Mucosa of stomach (tissue), 1 donor: ENCODE results near the gene MMRN2.

ENCODE experiments used
- H3K27me3 ChIP-seq: one replicate; pipeline ENCODE4 v1.7.0; 2013; ENCODE audit warnings: mild to moderate bottlenecking, low read length; ENCODE audit not compliant: control insufficient read depth, insufficient read depth
- H3K36me3 ChIP-seq: one replicate; pipeline ENCODE4 v1.7.0; 2013; ENCODE audit warnings: low read length; ENCODE audit not compliant: control insufficient read depth, insufficient read depth
- H3K4me1 ChIP-seq: one replicate; pipeline ENCODE4 v1.7.0; 2013; ENCODE audit warnings: mild to moderate bottlenecking, low read length; ENCODE audit not compliant: control insufficient read depth, insufficient read depth
- H3K4me3 ChIP-seq: one replicate; pipeline ENCODE4 v1.7.0; 2013; ENCODE audit warnings: low read length
- H3K9ac ChIP-seq: one replicate; pipeline ENCODE4 v1.7.0; 2013; ENCODE audit warnings: mild to moderate bottlenecking, low read length, moderate library complexity
- H3K9me3 ChIP-seq: one replicate; pipeline ENCODE4 v1.7.0; 2013; ENCODE audit warnings: mild to moderate bottlenecking, low read length, moderate library complexity; ENCODE audit not compliant: control insufficient read depth
- donor health status: Pancreatic carcinoma.

The MMRN2 gene

GRCh38 chr10:86968271-86968993 lies 11.0 kb upstream of the MMRN2 start, which contains the start of gene ADIRF:
Gene ADIRF, plus strand, starts transcription at chr10:86968482. Its CDS starts 63 bp downstream, at chr10:86968545.
- Histone ChIP-seq H3K9me3 (no peaks in the 10 kb centered on the region), H3K4me1 (peaks cover 59% of the 10 kb centered on the region), H3K9ac (peak within 1 kb of the TSS; percentile 57), H3K27me3 (peaks cover 30% of the 10 kb centered on the region), H3K36me3 (no peaks in the 10 kb centered on the region), H3K4me3 (no peak within 1 kb of the TSS)

- peaks cover 24% of the 10 kb centered on the region for H3K27me3 ChIP-seq
- H3K4me3 ChIP-seq: no peak overlapping the region
- H3K4me1 ChIP-seq: peaks cover 59% of the 10 kb centered on the region
- no peaks in the 10 kb centered on the region for H3K36me3 ChIP-seq
- no peaks in the 10 kb centered on the region for H3K9me3 ChIP-seq
- H3K9ac ChIP-seq: no peak overlapping the region
Measured at GRCh38 chr10:86967481-86967941, 10.1 kb upstream of the MMRN2 start.

DNA sequence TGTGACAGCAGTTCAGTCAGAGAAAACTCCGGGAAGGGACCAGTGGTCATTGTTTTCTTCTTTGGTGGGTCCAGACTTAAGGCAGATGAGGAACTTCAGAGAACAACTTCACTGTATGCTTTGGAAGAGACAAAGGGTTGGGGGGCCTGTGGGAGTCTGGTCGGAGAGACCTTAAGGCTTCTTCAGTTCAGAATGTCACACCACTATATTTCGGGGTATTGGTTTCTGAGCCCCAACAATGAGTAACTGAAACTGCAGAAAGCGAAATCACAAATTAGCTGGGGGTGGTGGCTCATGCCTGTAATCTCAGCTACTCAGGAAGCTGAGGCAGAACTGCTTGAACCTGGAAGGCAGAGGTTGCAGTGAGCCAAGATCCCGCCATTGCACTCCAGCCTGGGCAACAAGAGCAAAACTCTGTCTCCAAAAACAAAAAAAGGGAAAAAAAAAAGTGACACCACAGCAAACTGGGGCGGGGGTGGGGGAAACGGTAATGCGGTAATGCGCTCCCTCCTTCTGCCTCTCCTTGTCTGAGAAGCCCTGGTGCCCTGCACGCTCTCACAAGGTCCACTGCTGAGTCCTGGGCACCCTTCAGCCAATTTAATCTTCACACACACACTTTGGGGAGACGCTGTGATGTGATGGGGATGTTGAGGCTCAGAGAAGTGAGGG lies 8.7 kb upstream of the MMRN2 start:
- H3K9me3 ChIP-seq: no peaks in the 10 kb centered on the region
- H3K27me3 ChIP-seq: peaks cover 17% of the 10 kb centered on the region
- no peak overlapping the region for H3K9ac ChIP-seq
- H3K4me1 ChIP-seq: peaks cover 45% of the 10 kb centered on the region
- H3K4me3 ChIP-seq: no peak overlapping the region
- no peaks in the 10 kb centered on the region for H3K36me3 ChIP-seq

- peaks cover 18% of the 10 kb centered on the region for H3K27me3 ChIP-seq
- no peaks in the 10 kb centered on the region for H3K36me3 ChIP-seq
- H3K4me1 ChIP-seq: peaks cover 33% of the 10 kb centered on the region
- H3K4me3 ChIP-seq: no peak overlapping the region
- no peak overlapping the region for H3K9ac ChIP-seq
- H3K9me3 ChIP-seq: no peaks in the 10 kb centered on the region
Measured at GRCh38 chr10:86964847-86965190, 7.4 kb upstream of the MMRN2 start.

- Histone ChIP-seq H3K27me3 (peaks cover 15% of the 10 kb centered on the region), H3K9ac (no peak overlapping the region), H3K4me1 (peaks cover 31% of the 10 kb centered on the region), H3K4me3 (no peak overlapping the region), H3K36me3 (no peaks in the 10 kb centered on the region), H3K9me3 (no peaks in the 10 kb centered on the region)
Measured at GRCh38 chr10:86964061-86964846, 6.8 kb upstream of the MMRN2 start.

- no peak overlapping the region for H3K9ac ChIP-seq
- H3K9me3 ChIP-seq: no peaks in the 10 kb centered on the region
- no peaks in the 10 kb centered on the region for H3K36me3 ChIP-seq
- no peak overlapping the region for H3K4me3 ChIP-seq
- H3K4me1 ChIP-seq: peaks cover 31% of the 10 kb centered on the region
- peaks cover 15% of the 10 kb centered on the region for H3K27me3 ChIP-seq
Measured at GRCh38 chr10:86963341-86963919, 6.0 kb upstream of the MMRN2 start.

DNA sequence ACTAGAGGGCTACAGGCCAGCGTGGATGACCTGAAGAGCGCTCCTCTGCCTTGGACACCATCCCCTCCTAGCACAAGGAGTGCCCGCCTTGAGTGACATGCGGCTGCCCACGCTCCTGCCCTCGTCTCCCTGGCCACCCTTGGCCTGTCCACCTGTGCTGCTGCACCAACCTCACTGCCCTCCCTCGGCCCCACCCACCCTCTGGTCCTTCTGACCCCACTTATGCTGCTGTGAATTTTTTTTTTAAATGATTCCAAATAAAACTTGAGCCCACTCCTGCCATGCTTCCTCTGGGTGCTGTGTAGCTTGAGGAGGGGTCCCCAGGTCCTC lies 5.5 kb upstream of the MMRN2 start:
- H3K4me1 ChIP-seq: peaks cover 26% of the 10 kb centered on the region
- H3K36me3 ChIP-seq: no peaks in the 10 kb centered on the region

DNA sequence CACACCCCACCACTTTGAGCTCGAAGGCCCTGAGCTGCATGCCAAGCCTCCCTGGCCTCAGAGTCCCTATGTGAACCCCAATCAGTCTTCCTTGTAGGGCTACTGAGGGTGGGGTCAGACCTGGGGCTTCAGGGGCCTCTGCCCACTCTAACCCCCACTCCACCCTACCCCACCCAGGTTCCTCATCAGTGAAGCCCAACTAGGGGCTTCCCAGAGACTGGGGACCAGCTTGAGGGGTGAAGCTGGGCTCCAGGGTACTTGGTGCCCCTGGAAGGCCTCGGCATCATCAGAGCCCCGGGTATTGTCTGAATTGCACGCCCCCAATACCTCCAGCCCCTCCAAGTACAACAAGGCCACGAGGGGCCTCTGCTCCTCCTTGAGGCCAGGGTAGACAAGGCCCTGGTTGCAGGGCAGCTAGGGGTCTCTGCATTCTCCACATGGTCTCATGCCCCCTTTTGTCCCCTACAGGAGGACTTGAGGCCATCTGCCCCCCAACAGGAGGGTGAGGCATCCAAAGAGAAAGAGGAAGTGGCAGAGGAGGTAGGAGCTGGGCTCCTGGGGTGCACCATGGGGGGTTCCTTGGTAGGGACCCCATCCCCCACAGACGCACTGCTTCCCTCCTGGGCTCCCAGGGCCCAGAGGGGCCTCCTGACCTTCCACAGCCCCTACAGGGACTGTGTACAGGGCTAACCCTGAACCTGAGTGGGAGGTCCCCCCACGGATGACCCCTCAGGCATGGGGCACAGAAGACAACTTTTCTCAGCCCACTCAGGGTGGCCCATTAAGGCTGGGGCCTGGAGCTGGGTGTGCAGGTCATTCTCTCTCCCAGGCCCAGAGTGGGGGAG lies 4.9 kb upstream of the MMRN2 start:
- Histone ChIP-seq H3K9me3 (no peaks in the 10 kb centered on the region), H3K4me3 (no peak overlapping the region), H3K4me1 (peaks cover 21% of the 10 kb centered on the region), H3K27me3 (peaks cover 14% of the 10 kb centered on the region), H3K9ac (no peak overlapping the region), H3K36me3 (no peaks in the 10 kb centered on the region)

More for the DNA sequence above, 5.5 kb upstream of the MMRN2 start:
- H3K27me3 ChIP-seq: peaks cover 14% of the 10 kb centered on the region
- H3K9ac ChIP-seq: no peak overlapping the region
- H3K9me3 ChIP-seq: no peaks in the 10 kb centered on the region
- no peak overlapping the region for H3K4me3 ChIP-seq

- no peaks in the 10 kb centered on the region for H3K36me3 ChIP-seq
- no peak overlapping the region for H3K4me3 ChIP-seq
- H3K4me1 ChIP-seq: peaks cover 13% of the 10 kb centered on the region
- H3K27me3 ChIP-seq: peaks cover 20% of the 10 kb centered on the region
- H3K9ac ChIP-seq: no peak overlapping the region
- H3K9me3 ChIP-seq: no peaks in the 10 kb centered on the region
Measured at GRCh38 chr10:86961481-86962091, 4.2 kb upstream of the MMRN2 start.

- peaks cover 20% of the 10 kb centered on the region for H3K27me3 ChIP-seq
- no peaks in the 10 kb centered on the region for H3K36me3 ChIP-seq
- no peak overlapping the region for H3K4me3 ChIP-seq
- no peaks in the 10 kb centered on the region for H3K9me3 ChIP-seq
- peaks cover 12% of the 10 kb centered on the region for H3K4me1 ChIP-seq
- no peak overlapping the region for H3K9ac ChIP-seq
Measured at GRCh38 chr10:86960863-86961434, 3.5 kb upstream of the MMRN2 start.
